ENCODE measurements around the gene DYSF.

DYSF gene

DNA sequence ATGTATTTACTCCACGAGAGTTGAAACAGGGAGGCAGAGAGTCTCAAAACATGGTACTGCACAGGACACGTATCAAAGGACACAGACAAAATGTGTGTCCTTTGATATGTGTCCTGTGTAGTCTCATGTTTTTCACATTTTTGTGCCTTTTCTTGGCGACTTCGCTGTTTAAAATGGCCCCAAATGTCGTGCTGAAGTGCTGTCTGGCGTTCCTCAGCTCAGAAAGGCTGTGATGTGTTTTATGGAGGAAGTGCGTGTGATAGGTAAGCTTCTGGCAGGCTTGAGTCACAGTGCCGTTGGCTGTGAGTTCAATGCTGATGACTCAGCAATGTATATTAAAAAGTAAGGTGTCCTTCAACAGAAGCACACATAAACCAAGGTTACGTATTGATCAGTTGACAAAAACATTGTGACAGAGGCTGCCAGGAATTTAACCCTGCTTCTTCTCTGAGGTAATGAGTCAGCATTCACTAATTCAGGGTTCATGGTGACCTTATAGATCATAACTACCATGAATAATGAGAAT, 78.2 kb downstream of the DYSF start:
- no peak for DNase-seq

DNA sequence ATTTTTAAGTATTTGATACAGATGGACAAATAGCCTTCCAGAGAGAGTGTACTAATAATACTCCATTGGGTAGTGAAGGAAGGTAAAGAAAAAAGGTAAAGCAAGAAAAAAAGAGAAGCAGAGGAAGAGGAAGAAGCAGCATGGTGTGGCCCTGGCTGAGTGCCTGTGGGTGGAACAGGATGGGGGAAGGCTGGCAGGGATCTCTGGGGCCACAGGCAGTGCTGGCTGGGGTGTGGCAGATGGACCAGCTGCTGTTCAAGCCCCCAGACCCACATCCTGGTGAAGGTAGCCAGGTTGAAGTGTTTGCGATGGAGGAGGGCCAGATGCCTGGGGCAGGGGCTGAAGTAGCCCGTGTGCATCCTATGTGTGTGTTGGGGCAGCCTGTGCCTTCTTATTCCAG, 79.0 kb downstream of the DYSF start:
- no peak for DNase-seq

DNA sequence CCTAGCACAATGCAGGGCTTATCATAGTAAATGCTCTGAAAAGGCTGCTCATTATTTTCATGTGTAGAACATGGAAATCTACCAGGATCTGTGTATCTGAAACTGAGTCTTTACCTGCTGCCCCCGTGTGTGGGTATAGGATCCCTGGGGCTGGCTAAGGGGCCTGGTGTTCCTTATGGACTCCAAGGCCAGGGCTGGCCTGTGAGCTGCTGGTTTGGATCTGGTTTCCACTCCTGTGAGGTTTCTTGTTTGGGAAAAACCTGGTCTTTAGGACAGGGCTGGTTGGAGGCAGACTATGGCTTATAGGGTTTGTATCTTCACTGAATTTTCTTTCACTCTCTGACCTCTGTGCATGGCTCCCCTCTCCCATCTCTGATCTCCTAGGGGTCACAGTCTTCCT, 80.8 kb downstream of the DYSF start:
- no peak for DNase-seq

DNA sequence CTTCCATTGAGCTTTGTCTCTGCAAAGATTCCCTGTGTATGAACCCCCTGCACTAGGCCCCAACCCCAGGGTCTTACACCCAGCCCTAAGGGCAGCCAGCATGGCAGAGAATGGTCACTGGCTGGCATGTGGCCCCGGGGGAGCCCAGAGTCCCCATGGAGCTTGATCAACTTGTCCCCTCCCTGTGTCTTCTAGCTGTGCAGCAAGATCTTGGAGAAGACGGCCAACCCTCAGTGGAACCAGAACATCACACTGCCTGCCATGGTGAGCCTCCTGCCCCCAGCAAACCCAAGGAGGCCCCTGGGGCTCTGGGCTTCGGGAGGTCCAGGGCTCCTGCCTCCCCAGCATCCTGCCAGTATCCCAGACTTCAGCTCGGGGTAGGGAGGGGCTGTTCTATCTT, 81.5 kb downstream of the DYSF start:
- DNase-seq, result no peak

DNA sequence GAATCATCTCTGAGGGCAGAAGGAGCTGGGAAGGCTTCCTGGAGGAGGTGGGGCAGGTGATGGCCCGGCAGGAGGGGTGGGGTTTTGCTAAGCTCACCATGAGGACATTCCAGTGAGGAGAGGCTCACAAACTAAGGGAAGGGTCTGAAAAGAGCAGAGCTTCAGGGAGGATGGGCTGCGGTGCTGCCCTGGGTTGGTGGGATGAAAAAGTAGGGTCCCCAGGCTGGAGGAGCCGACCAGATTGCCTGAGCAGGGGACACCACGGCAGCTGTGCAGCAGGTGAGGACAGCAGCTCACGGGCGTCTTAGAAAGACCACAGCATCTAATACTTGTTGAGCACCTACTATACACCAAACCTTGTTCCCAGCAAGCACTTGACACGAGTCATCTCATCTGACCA, 82.2 kb downstream of the DYSF start:
- DNase-seq, result no peak

DNA sequence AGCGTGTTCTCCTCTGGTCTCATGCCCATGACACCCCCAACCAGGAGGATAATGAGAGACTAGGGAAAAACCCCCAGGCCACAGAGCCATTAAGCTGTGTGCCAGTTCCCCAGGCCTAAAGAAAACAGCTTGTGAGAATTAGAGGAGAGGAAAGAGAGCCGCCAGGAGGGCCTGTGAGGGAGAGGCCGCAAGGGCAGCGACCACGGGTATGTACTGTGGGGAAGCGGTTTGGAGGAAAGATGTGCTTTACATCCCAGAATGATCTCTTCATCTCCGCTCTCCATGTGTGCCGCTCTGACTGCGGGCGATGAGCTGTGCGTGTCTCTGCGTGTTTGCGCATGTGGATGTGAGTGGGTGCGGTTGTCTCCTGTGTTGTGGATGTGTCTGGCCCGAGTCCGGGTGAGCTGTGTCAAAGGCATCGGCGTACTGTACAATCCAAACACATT, 82.9 kb downstream of the DYSF start:
- no peak for DNase-seq

DNA sequence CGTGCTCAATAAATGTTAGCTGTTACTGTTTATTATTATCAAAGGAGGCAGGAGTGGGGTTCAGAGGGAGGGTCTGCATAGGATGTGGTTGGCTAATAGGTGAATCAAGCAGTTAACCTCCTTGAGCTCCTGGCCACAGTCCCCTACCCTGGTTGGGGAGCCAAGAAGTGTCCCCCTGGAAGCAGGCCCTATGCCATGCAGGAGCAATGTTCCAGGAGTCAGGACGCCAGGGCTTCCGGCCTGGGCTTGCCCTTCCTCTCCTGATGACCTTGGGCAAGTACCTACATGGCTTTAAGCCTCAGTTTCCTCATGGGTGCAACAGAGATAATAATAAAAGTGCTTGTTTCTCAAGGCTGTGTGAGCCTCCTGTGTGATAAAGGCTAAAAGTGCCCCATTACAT, 84.9 kb downstream of the DYSF start:
- DNase-seq, result no peak

DNA sequence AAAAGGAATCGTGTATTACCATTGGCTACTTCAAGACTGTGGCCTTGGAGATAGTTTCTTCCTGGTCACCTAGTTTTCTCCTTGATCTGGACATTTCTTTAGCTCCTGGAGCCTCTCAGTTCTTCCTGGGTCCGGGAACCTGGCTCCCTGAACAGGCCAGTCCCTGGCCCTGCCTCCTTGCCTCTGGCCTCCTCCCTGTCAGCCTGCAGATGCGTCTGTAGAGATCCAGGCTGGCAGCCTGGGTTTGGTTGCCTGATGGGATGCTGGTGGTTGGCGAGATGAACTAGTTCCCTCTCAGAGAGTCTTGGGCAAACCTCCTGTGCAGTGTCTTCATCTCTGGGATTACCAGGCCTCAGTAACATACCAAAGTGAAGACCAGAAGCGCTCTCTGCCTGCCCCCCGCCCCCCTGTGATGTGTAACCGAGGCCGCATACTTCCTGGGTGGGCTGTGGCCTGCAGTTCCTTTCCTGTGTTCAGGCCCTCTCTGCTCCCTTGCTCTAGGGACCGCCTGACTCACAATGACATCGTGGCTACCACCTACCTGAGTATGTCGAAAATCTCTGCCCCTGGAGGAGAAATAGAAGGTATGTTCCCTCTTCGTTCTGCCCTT, 85.4 kb downstream of the DYSF start:
- no peak for DNase-seq

DNA sequence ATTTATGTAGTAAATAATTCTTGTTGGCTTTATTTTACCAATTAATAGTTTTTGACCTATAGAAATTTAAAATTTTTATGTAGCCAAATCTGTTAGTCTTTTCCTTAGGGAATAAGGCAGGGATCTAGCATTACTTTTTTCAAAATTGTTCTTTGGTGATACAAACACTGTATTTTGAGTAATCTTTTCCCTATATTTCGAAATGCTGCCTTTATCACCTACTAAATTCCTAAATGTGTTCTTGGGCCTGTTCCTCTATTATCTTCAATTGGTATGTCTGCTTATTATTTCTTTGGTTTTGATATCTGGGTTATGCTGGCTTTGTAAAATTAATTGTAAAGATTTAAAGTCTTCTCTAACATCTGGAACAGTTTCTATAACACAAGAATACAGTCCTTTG, 87.5 kb downstream of the DYSF start:
- peak; percentile 31 for DNase-seq

DNA sequence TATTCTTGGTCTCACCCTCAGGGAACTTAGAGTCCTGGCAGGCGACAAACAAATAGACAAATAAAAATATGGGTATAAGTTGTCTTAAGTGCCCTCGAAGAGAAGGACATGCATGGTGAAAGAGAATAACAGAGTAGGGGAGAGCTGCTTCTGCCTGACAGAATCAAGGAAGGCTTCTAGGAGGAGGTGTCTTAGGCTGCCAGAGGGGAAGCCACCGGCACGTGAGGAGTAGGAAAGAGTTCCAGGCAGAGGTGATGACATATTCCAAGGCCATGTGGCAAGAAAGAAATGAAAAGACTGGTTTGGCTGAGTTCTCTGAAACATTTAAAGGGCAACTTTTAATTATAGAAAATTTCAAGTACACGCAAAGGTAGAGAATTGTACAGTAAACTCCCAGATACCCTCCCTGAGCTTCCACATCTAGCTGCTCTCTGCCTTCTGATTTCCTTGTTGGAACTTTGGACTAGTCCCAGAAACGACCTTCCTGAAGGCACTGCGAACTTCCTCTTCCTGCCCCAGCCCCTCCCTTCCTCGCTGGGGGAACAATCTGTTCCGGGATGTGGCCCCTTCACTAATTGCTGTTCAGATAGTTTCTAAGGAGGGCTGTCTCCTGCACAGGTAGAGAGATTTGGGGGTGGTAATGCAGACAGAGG, 91.7 kb downstream of the DYSF start:
- DNase-seq, result no peak

DNA sequence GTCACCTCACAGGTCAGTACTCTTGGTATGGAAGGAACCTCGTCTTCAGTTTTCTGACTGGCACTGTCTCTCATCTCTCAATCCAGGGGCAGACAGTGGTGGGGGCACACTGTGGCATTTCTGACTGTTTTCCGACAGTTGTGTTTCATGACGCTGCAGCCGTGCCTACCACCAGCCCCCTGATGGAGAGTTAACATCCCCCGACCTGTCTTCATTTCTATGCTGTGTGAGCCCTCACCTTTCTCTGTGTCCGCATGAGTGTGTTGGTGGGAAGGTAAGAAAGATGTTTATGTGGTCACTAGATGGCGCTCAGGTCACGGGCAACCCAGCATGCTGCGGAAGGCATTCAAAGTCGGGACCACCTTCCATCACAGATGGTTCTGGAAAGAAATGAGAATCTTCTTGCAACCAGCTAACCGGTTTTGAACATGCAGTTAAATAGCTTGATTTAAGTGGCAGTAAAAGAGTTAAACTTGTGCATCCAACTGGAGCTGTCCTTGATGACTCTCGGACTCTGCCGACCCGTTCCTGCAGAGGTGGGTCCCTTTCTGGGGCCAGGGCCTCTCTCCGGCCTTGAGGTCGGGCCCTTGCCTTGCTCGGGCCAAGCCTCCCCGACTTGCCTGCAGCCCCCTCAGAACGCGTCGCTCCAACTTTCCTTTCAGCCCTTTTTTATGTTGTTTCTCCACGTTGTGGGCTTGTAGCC, 92.4 kb downstream of the DYSF start:
- peak; percentile 14 for DNase-seq

DNA sequence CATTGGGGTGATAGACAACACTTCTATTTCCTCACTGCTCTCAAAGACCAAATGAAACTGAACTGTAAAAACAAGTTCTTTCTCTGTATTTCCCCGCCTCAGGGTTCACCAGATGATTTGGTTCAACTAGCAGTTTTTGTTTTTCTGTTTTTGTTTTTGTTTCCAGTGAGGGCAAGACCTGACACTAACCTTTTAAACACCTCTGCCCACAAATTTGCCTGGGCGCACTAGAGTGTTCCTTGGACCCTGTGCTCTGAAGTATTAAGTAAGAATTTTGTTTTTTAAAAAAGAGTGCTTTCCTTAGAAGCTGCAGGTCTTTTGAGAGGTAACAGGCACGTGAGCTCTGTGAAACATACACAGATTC, 92.9 kb downstream of the DYSF start:
- DNase-seq, result no peak

DNA sequence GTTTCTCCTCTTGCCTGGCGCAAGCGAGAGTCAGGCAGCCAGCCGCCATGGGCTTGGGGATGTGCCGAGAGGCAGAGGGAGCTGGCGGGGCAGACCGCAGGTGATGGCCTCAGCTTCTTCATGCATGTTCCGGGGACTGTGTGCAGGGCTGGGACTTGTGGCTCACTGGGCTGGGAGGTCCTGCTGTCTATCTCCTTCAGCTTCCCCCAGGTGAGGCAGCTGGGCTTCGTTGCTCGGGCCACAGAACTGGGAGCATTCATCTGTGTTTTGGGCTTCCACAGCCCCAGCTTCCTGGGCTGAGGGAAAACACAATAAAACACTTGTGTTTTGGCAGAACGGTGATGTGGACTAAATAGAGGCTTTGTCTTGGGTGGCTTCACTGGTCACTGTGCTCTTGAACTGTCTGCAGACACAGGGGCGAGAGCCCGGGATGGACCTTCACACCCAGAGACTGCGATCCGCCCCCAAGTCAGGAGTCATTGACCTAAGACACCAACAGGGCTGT, 93.5 kb downstream of the DYSF start:
- no peak for DNase-seq

DNA sequence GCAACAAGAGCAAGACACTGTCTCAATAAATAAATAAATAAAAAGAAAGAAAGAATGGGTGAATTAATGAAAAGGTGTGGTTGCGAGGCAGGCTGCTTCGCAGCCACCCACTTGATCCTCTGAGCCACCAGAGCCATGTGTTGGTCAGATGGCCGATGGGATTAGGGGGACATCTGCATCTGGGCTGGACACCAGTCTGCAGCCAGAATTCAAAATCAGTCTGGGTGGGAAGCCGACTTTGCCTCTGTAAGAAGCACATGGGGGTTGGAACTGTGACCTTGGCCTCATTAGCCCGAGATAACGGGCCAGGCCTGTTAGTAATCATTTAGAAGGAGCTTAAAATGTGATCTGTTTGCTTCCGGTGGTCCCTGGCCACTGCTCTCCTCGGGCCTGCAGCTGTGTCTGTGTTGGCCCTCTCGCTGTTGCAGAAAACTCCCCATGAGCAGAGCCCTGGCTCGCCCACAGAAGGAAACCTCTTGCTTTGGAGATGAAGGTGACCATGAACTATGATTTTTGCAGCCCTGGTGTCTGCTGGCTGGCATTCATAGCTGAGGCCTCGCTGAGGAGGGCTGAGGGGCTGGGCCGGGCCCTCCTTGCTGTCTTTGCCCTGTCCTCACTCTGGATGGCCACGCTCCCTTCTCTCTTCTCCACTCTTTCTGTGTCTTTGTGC, 94.4 kb downstream of the DYSF start:
- DNase-seq, result no peak

DNA sequence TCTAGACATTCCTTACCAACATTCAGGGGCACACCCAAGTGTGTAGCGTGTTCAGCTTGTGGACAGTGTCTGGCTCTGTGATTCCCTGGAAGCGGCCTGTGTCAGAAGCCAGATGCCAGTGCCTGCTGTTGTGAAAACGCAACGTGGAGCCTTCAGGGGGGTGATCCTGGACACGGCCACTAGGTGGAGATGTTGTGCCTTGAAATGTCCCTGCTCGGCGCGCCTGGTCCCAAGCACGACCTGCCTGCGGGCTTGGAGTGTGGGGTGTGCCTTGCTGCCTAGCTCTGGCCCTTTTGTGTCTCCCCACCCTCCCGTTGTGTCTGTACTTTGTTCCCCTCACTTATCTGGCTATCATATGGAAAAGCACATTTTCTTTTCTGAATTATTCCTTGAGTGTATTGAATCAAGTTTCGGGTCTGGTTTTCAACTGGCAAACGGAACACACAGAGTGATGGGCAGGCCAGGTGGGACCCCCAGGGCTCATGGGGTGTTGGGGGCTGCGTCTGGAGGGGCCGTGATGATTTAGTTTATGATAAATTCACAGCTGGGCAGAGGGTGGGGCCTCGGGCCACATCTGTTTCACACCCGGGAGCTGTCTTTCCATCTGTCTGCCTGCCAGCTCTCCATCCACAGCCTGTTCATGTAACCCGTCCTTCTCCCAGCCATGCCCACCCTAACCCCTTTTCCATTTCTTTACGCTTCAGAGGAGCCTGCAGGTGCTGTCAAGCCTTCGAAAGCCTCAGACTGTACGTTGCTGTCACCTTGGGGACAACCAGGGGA, 95.5 kb downstream of the DYSF start:
- peak; percentile 12 for DNase-seq

DNA sequence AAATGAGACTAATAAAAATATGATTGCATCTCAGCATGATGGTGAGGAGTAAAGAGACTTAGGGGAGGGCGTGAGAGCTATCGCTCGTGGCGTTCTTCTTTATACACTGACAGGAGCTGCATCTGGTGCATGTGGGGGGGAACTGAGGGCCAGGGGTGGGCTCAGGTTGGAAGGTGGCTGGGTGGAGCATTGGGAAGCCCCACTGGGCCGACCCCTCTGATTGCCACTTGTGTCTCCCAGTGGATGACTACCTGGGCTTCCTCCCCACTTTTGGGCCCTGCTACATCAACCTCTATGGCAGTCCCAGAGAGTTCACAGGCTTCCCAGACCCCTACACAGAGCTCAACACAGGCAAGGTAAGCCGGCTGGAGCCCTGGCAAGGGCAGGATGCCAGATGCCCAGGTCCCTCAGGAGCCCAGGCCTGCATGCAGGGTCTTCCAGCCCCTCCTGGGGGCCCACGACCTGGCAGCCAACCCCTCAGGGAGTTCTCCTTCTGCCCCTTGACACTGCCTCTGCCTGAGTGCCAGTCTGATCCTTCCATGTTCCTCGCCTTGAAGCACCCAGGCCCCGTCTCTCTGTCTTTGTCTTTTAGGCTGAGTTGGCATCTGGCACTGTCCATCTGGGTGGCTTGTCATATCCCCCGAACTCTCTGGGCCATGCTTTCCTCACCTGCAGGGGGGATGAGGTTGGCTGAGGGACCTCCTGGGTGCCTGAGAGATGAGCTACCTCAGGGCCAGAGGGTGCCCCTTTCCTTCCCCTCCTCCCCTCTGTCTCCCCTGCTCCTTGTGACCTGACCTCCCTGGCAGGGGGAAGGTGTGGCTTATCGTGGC, 97.7 kb downstream of the DYSF start:
- DNase-seq, result no peak

DNA sequence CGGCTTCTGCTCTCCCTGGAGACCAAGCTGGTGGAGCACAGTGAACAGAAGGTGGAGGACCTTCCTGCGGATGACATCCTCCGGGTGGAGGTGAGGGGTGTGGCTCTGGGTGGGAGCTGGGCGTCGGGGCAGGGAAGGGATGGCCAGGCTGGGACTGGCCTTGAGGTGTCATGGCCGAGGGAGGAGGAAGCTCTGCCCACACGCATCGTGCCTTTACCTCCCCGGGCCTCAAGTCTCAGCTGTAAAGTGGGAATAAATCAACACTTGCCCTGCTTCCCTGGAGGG, 98.2 kb downstream of the DYSF start:
- DNase-seq, result no peak

DNA sequence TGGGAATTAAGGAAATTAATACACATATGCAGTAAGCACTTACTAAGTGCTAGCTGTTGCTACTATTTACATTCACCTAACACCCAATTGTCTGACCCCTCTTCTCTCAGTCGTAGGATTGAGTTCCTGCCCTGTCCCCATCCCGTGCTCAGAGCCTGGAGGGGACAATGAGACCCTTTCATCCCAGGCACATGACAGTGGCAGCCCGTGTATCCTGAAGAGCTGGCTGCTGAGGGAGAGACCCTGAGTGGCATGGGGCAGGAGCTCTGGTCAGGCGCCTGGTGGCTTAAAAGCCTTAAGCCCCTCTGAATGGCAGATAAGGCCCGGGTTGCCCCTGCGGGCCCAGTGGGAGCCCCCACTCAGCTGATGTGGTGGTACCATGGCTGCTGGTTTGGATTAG, 99.0 kb downstream of the DYSF start:
- DNase-seq, result no peak

DNA sequence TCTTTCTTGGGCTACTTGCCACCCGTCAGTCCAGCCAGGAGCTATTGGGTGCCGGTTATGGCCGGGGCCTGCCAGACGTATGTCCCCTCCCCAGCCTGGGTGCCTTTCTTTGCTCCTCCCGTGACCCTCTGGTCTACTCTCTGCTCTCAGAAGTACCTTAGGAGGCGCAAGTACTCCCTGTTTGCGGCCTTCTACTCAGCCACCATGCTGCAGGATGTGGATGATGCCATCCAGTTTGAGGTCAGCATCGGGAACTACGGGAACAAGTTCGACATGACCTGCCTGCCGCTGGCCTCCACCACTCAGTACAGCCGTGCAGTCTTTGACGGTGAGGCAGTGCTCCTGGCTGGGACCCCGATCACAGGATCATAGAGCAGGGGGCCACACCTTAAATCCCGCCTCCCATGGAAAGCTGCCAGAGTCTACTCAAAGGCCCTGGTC, 99.5 kb downstream of the DYSF start:
- DNase-seq, result no peak

DNA sequence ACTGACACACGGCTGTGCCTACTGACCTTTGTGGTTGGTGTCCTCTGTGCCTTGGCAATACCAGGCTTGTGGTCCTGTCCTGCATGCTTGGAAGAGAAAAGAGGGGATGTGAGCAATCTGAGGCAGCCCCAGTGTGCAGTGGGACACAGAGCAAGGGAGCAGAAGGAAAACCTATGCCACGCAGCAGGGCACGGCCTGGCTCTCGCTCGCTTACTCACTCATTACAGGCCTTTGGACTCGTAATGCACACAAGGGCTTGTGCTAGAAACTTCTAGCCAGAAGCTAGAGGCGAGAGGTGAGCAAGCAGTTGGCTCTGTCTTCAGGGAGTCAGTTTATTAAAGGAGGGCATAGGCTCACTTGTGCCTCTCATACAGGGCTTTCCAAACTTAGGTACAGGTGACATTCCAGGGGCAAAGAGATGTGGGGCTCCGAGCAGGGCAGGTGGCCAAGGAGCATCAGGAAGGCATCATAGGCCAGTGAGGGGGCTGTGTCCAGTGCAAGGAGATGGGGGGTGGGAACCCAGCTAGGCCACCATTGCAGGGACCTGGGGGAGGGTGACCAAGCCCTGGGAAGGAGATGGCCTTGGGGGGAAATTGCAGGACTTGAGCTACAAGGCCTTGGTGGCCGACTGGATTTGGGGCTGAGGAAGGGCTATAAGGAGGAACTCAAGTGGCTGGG, 100.8 kb downstream of the DYSF start:
- DNase-seq, result no peak

DNA sequence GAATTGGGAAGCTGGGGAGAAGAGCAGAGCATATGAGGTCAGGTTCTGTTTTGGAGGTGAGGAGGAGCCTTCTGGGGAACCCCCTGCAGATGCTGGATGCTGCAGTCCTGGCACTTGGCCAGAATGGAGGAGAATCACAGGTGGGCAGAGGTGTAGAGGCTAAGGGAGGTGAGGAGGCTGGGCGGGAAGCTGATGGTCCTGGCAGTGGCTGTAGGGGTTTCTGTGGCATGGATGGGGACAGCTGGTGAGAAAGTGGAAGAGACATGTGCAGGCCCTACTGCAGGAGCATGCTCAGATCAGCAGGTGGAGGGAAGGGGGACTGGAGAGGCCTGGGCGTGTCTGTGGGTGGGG, 101.3 kb downstream of the DYSF start:
- DNase-seq, result no peak
